OCI-LY1 (cell line): Measurements from ENCODE around the gene SEMA4B.

Experiments
- H2AFZ ChIP-seq: fragments of 200-600 bp; sonication (generic), shearing (Covaris generic); 2 replicates; pipeline ENCODE4 v1.6.0; 2014; ENCODE audit warnings: antibody characterized with exemption, mild to moderate bottlenecking, low read length
- H3F3A ChIP-seq: fragments of 200-600 bp; sonication (generic), shearing (Covaris generic); 2 replicates; pipeline ENCODE4 v1.6.0; 2014; ENCODE audit warnings: mild to moderate bottlenecking, antibody characterized with exemption, low read length, moderate library complexity; ENCODE audit not compliant: insufficient read depth
- H3K27ac ChIP-seq: fragments of 200-600 bp; sonication (generic); 2 replicates; pipeline ENCODE4 v1.5.1; 2014; ENCODE audit warnings: low read length, mixed run types, mild to moderate bottlenecking, low read depth; ENCODE audit not compliant: poor library complexity, severe bottlenecking
- H3K27me3 ChIP-seq: fragments of 200-600 bp; sonication (generic); 2 replicates; pipeline ENCODE4 v1.6.0; 2014; ENCODE audit warnings: antibody characterized with exemption, mild to moderate bottlenecking, low read length, moderate library complexity; ENCODE audit not compliant: insufficient read depth
- H3K36me3 ChIP-seq: fragments of 200-600 bp; sonication (generic); 2 replicates; pipeline ENCODE4 v1.6.1; 2014; ENCODE audit warnings: mild to moderate bottlenecking, antibody characterized with exemption, low read length, moderate library complexity, mixed read lengths; ENCODE audit not compliant: insufficient read depth
- H3K4me1 ChIP-seq: fragments of 200-600 bp; sonication (generic); 2 replicates; pipeline ENCODE4 v1.5.1; 2014; ENCODE audit warnings: mild to moderate bottlenecking, low read length, moderate library complexity; ENCODE audit not compliant: insufficient read depth, severe bottlenecking
- H3K4me2 ChIP-seq: fragments of 200-600 bp; sonication (generic), shearing (Covaris generic); 2 replicates; pipeline ENCODE4 v1.6.1; 2014; ENCODE audit warnings: low read length
- H3K4me3 ChIP-seq: fragments of 200-600 bp; sonication (generic); 2 replicates; pipeline ENCODE4 v1.5.1; 2014; ENCODE audit warnings: low read length, low read depth, mild to moderate bottlenecking, mixed read lengths; ENCODE audit not compliant: poor library complexity, severe bottlenecking
- H3K79me2 ChIP-seq: fragments of 200-600 bp; shearing (Covaris generic); 2 replicates; pipeline ENCODE4 v1.6.1; 2016; ENCODE audit warnings: mixed run types, low read length, mixed read lengths; ENCODE audit not compliant: insufficient read depth
- H3K9ac ChIP-seq: fragments of 200-600 bp; sonication (generic), shearing (Covaris generic); 2 replicates; pipeline ENCODE4 v1.6.1; 2014; ENCODE audit warnings: mild to moderate bottlenecking, low read length, mixed read lengths
- H3K9me2 ChIP-seq: fragments of 200-600 bp; sonication (generic), shearing (Covaris generic); 2 replicates; pipeline ENCODE4 v1.6.1; 2014; ENCODE audit warnings: low read depth, mild to moderate bottlenecking, low read length, mixed read lengths
- H3K9me3 ChIP-seq: fragments of 200-600 bp; shearing (Covaris generic); 2 replicates; pipeline ENCODE4 v1.6.1; 2014; ENCODE audit warnings: low read length, mixed read lengths
- H4K20me1 ChIP-seq: fragments of 200-600 bp; sonication (generic), shearing (Covaris generic); 2 replicates; pipeline ENCODE4 v1.6.0; 2016; ENCODE audit warnings: mild to moderate bottlenecking, low read length; ENCODE audit not compliant: insufficient read depth
- CTCF ChIP-seq: fragments of 200-600 bp; sonication (generic), shearing (Covaris generic); IDR thresholded peaks from 2 replicates; pipeline ENCODE4 v1.5.1; 2017; ENCODE audit warnings: mild to moderate bottlenecking, antibody characterized with exemption, low read length, moderate library complexity, mixed read lengths
- EZH2 ChIP-seq: fragments of 200-600 bp; sonication (generic), shearing (Covaris generic); IDR thresholded peaks from 2 replicates; pipeline ENCODE4 v1.8.0; 2017; ENCODE audit warnings: borderline replicate concordance, mixed run types, mild to moderate bottlenecking, antibody characterized with exemption, low read length, moderate library complexity, mixed read lengths

SEMA4B gene

GRCh38 chr15:90171623-90172022, 29.5 kb upstream of the SEMA4B start:
- H3K9me3 ChIP-seq = 0 out of 2 replicates have a peak, but pooled peaks cover 3% of the 10 kb centered on the region
- no peaks in the 10 kb centered on the region for H3F3A ChIP-seq
- no peaks in the 10 kb centered on the region for H3K27me3 ChIP-seq
- H3K9me2 ChIP-seq = no peaks in the 10 kb centered on the region
- no peaks in the 10 kb centered on the region for H4K20me1 ChIP-seq
- no peak overlapping the region for H2AFZ ChIP-seq
- TF ChIP-seq CTCF = no peak
- TF ChIP-seq EZH2 = no peak
- H3K79me2 ChIP-seq = no peaks in the 10 kb centered on the region
- no peaks in the 10 kb centered on the region for H3K36me3 ChIP-seq
- H3K4me3 ChIP-seq = no peak overlapping the region
- H3K4me1 ChIP-seq = peaks cover 5% of the 10 kb centered on the region
- H3K4me2 ChIP-seq = no peak overlapping the region
- no peak overlapping the region for H3K9ac ChIP-seq
- no peak overlapping the region for H3K27ac ChIP-seq

- H3K4me2 ChIP-seq = no peak overlapping the region
- no peaks in the 10 kb centered on the region for H3K79me2 ChIP-seq
- no peak overlapping the region for H3K27ac ChIP-seq
- peaks cover 10% of the 10 kb centered on the region for H3K4me1 ChIP-seq
- no peaks in the 10 kb centered on the region for H3K36me3 ChIP-seq
- H3K4me3 ChIP-seq = no peak overlapping the region
- H3F3A ChIP-seq = no peaks in the 10 kb centered on the region
- no peaks in the 10 kb centered on the region for H3K9me2 ChIP-seq
- TF ChIP-seq CTCF (no peak), EZH2 (no peak)
- 0 out of 2 replicates have a peak, but pooled peaks cover 3% of the 10 kb centered on the region for H3K9me3 ChIP-seq
- H3K27me3 ChIP-seq = no peaks in the 10 kb centered on the region
- H2AFZ ChIP-seq = no peak overlapping the region
- no peaks in the 10 kb centered on the region for H4K20me1 ChIP-seq
- H3K9ac ChIP-seq = no peak overlapping the region
Measured at GRCh38 chr15:90173372-90173771, 27.8 kb upstream of the SEMA4B start.

GRCh38 chr15:90174140-90174875, 26.8 kb upstream of the SEMA4B start:
- H3K9me3 ChIP-seq = 0 out of 2 replicates have a peak, but pooled peaks cover 3% of the 10 kb centered on the region
- no peaks in the 10 kb centered on the region for H3K79me2 ChIP-seq
- TF ChIP-seq CTCF (no peak), EZH2 (no peak)
- H3K9me2 ChIP-seq = no peaks in the 10 kb centered on the region
- no peak overlapping the region for H2AFZ ChIP-seq
- no peak overlapping the region for H3K4me2 ChIP-seq
- no peak overlapping the region for H3K4me3 ChIP-seq
- H3K9ac ChIP-seq = no peak overlapping the region
- no peak overlapping the region for H3K27ac ChIP-seq
- no peaks in the 10 kb centered on the region for H3F3A ChIP-seq
- H4K20me1 ChIP-seq = no peaks in the 10 kb centered on the region
- H3K36me3 ChIP-seq = no peaks in the 10 kb centered on the region
- no peaks in the 10 kb centered on the region for H3K27me3 ChIP-seq
- peaks cover 19% of the 10 kb centered on the region for H3K4me1 ChIP-seq
